Measurements from ENCODE around the gene PODXL2.

Gene PODXL2

GRCh38 chr3:127593178-127593577 is 35.8 kb upstream of the PODXL2 start:
- no peak overlapping the region for H3K4me3 ChIP-seq (ENCODE audit: low read depth, low read length)
- DNase-seq = no peak
- H3K36me3 ChIP-seq (replicated peaks) = no peaks in the 10 kb centered on the region
- no peaks in the 10 kb centered on the region for H3K27me3 ChIP-seq (replicated peaks)
- in situ Hi-C loops (cut with HindIII; ENCODE audit: low pct_ligation_motif_present, low sequenced_read_pairs) = no loop called here
- H3K27ac ChIP-seq = no peak overlapping the region
- no peak for TF ChIP-seq CTCF (IDR thresholded peaks at IDR 0.05; ENCODE audit: low read depth, low read length, missing control alignments)

GRCh38 chr3:127595303-127595702 is 33.7 kb upstream of the PODXL2 start:
- no peaks in the 10 kb centered on the region for H3K36me3 ChIP-seq (replicated peaks)
- no peak for TF ChIP-seq CTCF (IDR thresholded peaks at IDR 0.05; ENCODE audit: low read depth, low read length, missing control alignments)
- DNase-seq = no peak
- in situ Hi-C loops (cut with HindIII; ENCODE audit: low pct_ligation_motif_present, low sequenced_read_pairs) = no loop called here
- H3K27me3 ChIP-seq (replicated peaks) = no peaks in the 10 kb centered on the region
- no peak overlapping the region for H3K4me3 ChIP-seq (ENCODE audit: low read depth, low read length)
- no peak overlapping the region for H3K27ac ChIP-seq

- no peak for DNase-seq
- H3K36me3 ChIP-seq (replicated peaks) = no peaks in the 10 kb centered on the region
- TF ChIP-seq CTCF (IDR thresholded peaks at IDR 0.05; ENCODE audit: low read depth, low read length, missing control alignments) = no peak
- in situ Hi-C loops (cut with HindIII; ENCODE audit: low pct_ligation_motif_present, low sequenced_read_pairs) = no loop called here
- H3K4me3 ChIP-seq (ENCODE audit: low read depth, low read length) = no peak overlapping the region
- H3K27ac ChIP-seq = no peak overlapping the region
- H3K27me3 ChIP-seq (replicated peaks) = no peaks in the 10 kb centered on the region
Observed at GRCh38 chr3:127597020-127597771, 31.8 kb upstream of the PODXL2 start.

GRCh38 chr3:127598841-127599570 is 30.0 kb upstream of the PODXL2 start:
- no peak for TF ChIP-seq CTCF (IDR thresholded peaks at IDR 0.05; ENCODE audit: low read depth, low read length, missing control alignments)
- no peak for DNase-seq
- H3K27me3 ChIP-seq (replicated peaks) = no peaks in the 10 kb centered on the region
- no peak overlapping the region for H3K27ac ChIP-seq
- no peaks in the 10 kb centered on the region for H3K36me3 ChIP-seq (replicated peaks)
- peak overlapping the region; percentile 61 for H3K4me3 ChIP-seq (ENCODE audit: low read depth, low read length)
- in situ Hi-C loops (cut with HindIII; ENCODE audit: low pct_ligation_motif_present, low sequenced_read_pairs) = no loop called here

- Histone ChIP-seq H3K27me3 (replicated peaks) (no peaks in the 10 kb centered on the region), H3K36me3 (replicated peaks) (no peaks in the 10 kb centered on the region), H3K4me3 (ENCODE audit: low read depth, low read length) (no peak overlapping the region), H3K27ac (no peak overlapping the region)
- TF ChIP-seq CTCF (IDR thresholded peaks at IDR 0.05; ENCODE audit: low read depth, low read length, missing control alignments) = no peak
- in situ Hi-C loops (cut with HindIII; ENCODE audit: low pct_ligation_motif_present, low sequenced_read_pairs) = no loop called here
- DNase-seq = no peak
Observed at GRCh38 chr3:127600749-127601456, 28.1 kb upstream of the PODXL2 start.
